Osteoblast (primary cell): Measurements from ENCODE around the gene MBD4. TPM values are rescaled to one million over a fixed set of nuclear protein-coding genes. Genes with fewer than 3 reads are reported as not detected.
"Not testable (repeated sequence)": the region's sequence is repeated elsewhere in the genome, so short reads cannot be mapped to it uniquely, and the experiment has no call there.

Experiments used
- DNase-seq: peaks from one replicate; pipeline ENCODE4 v3.0.0; 2011; ENCODE audit warnings: low spot score, mixed read lengths; ENCODE audit not compliant: insufficient read length; ENCODE audit errors: missing footprints
- H2AFZ ChIP-seq: 2 replicates; pipeline ENCODE4 v1.6.0; 2011; ENCODE audit warnings: mild to moderate bottlenecking, low read length
- H3K27ac ChIP-seq: 2 replicates; pipeline ENCODE4 v1.5.1; 2011; ENCODE audit warnings: mild to moderate bottlenecking, low read depth, low read length, moderate library complexity
- H3K27me3 ChIP-seq: 2 replicates; pipeline ENCODE4 v1.6.0; 2012; ENCODE audit warnings: mild to moderate bottlenecking, control low read depth, inconsistent platforms, low read length, moderate library complexity; ENCODE audit not compliant: insufficient read depth
- H3K36me3 ChIP-seq: 2 replicates; pipeline ENCODE4 v1.5.1; 2011; ENCODE audit warnings: mild to moderate bottlenecking, low read length, control low read depth, moderate library complexity; ENCODE audit not compliant: insufficient read depth
- H3K4me1 ChIP-seq: 2 replicates; pipeline ENCODE4 v1.5.1; 2011; ENCODE audit warnings: mild to moderate bottlenecking, low read length, control low read depth, moderate library complexity; ENCODE audit not compliant: insufficient read depth
- H3K4me2 ChIP-seq: 2 replicates; pipeline ENCODE4 v1.6.0; 2011; ENCODE audit warnings: mild to moderate bottlenecking, low read length; ENCODE audit not compliant: insufficient read depth
- H3K4me3 ChIP-seq: fragments of 200-600 bp; sonication (generic); 3 replicates; pipeline ENCODE4 v1.5.1; 2012; ENCODE audit warnings: mild to moderate bottlenecking, low read length, inconsistent platforms; ENCODE audit not compliant: insufficient read depth
- H3K79me2 ChIP-seq: 2 replicates; pipeline ENCODE4 v1.6.0; 2012; ENCODE audit warnings: mild to moderate bottlenecking, low read length, control low read depth, inconsistent platforms; ENCODE audit not compliant: insufficient read depth
- H3K9me3 ChIP-seq: 2 replicates; pipeline ENCODE4 v1.5.1; 2011; ENCODE audit warnings: low read depth, low read length, control low read depth
- H4K20me1 ChIP-seq: 2 replicates; pipeline ENCODE4 v1.6.0; 2012; ENCODE audit warnings: mild to moderate bottlenecking, low read length, control low read depth; ENCODE audit not compliant: insufficient read depth
- small RNA-seq: library from RNA; depleted of rRNA; stranded (forward); fragments of <200 nt; gene quantifications from one replicate; pipeline ENCODE3, GENCODE V24; 2012
- total RNA-seq: library from RNA; depleted of rRNA; stranded (reverse); fragments of >200 nt; gene quantifications from 2 replicates; pipeline ENCODE4 v1.2.3, GENCODE V29; 2012
- TF ChIP-seq, protein P1 (sequence below): IDR thresholded peaks from 2 replicates; pipeline ENCODE4 v1.5.1; 2011; ENCODE audit warnings: mild to moderate bottlenecking, low read depth, low read length, moderate library complexity; ENCODE audit errors: extremely low read depth

Gene MBD4
- total RNA-seq, 1 donor = 41.3 TPM

DNA sequence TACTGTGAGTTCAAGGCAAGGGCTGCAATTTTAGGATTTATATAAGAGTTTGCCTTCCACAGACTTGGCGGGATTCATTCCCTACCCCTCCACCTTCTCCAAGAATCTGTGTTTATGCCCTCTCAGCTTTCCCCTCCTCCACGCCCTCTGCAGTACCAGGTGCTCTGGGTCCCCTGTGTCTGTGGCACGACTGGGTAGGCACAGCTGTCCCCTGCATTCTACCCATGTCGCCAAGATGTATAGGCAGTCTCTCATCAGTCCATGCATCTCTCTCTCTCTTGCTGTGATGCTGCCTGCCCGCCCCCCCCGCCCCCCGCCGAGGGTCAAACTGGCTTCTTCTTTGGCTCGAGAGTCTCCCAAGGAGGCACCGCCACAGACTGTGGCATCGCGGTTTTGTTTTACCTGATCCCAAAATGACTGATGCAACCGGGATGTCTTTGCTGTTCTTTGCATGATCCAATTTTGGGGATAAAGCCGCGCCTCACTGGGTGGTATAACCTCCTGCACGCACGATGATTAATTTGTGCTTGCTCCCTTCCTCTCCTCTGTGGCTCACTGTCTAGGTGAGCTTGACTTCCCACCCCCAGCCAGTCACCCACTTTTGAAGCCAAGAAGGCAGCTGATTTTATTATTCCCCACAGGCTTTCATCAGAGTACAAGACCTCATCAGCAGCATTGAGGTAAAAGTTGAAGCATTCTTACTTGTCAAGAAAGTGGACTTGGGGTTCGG is 55.0 kb downstream of the MBD4 start:
- Histone ChIP-seq H3K9me3 (no peaks in the 10 kb centered on the region), H3K27ac (no peak overlapping the region), H2AFZ (no peak overlapping the region), H3K4me3 (no peak overlapping the region), H3K79me2 (no peaks in the 10 kb centered on the region), H4K20me1 (no peaks in the 10 kb centered on the region), H3K27me3 (peaks cover 7% of the 10 kb centered on the region), H3K4me2 (no peak overlapping the region), H3K4me1 (peaks cover 16% of the 10 kb centered on the region), H3K36me3 (peaks cover 21% of the 10 kb centered on the region)
- DNase-seq = no peak
- TF ChIP-seq, protein P1, sequence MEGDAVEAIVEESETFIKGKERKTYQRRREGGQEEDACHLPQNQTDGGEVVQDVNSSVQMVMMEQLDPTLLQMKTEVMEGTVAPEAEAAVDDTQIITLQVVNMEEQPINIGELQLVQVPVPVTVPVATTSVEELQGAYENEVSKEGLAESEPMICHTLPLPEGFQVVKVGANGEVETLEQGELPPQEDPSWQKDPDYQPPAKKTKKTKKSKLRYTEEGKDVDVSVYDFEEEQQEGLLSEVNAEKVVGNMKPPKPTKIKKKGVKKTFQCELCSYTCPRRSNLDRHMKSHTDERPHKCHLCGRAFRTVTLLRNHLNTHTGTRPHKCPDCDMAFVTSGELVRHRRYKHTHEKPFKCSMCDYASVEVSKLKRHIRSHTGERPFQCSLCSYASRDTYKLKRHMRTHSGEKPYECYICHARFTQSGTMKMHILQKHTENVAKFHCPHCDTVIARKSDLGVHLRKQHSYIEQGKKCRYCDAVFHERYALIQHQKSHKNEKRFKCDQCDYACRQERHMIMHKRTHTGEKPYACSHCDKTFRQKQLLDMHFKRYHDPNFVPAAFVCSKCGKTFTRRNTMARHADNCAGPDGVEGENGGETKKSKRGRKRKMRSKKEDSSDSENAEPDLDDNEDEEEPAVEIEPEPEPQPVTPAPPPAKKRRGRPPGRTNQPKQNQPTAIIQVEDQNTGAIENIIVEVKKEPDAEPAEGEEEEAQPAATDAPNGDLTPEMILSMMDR = no peak

DNA sequence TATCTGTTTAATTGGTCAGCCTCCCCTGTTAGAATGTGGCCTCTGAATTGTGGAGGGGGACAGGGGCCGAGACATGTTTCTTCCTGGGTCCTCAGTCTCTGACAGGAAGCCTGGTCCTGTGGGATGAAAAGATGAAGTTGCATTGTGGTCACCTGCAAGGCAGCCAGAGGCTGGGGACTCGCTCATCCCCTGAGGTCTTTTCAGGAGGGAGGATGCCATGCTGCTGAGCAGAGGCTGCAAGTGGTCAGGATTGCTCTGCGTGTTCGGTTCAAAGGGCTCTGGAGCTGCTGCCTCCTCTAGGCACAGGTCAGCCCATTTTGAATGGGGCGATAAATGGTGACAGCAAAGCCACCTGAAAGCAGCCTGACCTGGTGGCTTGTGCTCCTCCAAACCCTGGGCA is 55.6 kb downstream of the MBD4 start:
- H3K27ac ChIP-seq, DNase-seq, H3K4me2 ChIP-seq, H2AFZ ChIP-seq, H3K79me2 ChIP-seq, H4K20me1 ChIP-seq, H3K4me1 ChIP-seq, H3K4me3 ChIP-seq, H3K27me3 ChIP-seq, H3K9me3 ChIP-seq: not testable (repeated sequence)
- H3K36me3 ChIP-seq = peaks cover 14% of the 10 kb centered on the region

DNA sequence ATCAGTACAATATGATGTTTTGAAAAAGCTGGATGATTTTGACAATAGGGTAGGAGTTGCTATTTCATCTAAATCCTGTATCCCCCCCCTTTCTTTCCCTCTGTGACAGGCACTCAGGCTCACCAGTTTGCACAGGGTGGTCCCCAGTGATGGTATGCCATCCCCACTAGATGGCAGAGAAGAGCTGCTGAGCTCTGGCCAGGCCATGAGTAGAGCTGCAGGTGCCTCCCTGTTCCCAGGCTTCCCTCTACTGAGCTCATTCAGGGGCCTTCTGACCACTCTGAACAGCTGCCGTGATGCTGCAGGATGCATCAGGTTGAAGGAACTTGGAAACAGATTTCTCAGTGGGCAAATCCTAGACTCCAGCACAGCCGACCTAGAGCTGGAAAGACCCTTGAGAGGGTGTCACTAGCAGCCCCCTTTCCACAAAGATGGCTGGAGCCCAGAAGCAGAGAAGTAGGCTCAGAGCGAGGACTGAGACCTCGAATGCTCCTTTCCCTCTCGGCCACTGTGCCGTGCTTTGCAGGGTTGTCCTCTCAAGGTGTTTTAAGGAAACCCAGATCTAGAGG is 56.4 kb downstream of the MBD4 start:
- H3K79me2 ChIP-seq = no peaks in the 10 kb centered on the region
- peaks cover 7% of the 10 kb centered on the region for H3K27me3 ChIP-seq
- H3K4me1 ChIP-seq = peaks cover 4% of the 10 kb centered on the region
- no peaks in the 10 kb centered on the region for H4K20me1 ChIP-seq
- DNase-seq = peak; percentile 95
- H3K36me3 ChIP-seq = peaks cover 13% of the 10 kb centered on the region
- H3K27ac ChIP-seq = no peak overlapping the region
- TF ChIP-seq, protein P1 = peak; percentile 92
- no peak overlapping the region for H3K4me3 ChIP-seq
- H2AFZ ChIP-seq = no peak overlapping the region
- H3K4me2 ChIP-seq = no peak overlapping the region
- H3K9me3 ChIP-seq = no peaks in the 10 kb centered on the region

DNA sequence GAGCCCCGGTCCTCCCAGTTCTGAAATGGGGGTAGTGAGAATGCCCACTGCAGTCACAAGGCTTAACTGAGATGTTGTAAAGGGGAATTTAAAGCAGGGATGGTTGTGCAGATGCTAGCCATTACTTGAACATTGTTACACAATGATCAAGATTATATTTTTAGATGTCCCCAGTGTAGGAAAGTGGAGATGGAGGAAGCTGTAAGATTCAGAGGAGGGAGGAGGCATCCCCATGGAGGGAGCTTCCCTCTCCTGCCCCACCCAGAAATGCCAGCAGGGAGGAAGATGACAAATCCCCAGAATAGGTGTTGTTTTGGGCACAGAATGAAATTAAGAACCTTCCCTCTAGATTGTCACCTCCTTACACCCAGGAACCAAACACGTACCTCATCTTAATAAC is 57.4 kb downstream of the MBD4 start:
- H3K36me3 ChIP-seq = peaks cover 4% of the 10 kb centered on the region
- H3K27ac ChIP-seq = no peak overlapping the region
- H3K4me1 ChIP-seq = no peaks in the 10 kb centered on the region
- no peaks in the 10 kb centered on the region for H3K9me3 ChIP-seq
- no peak overlapping the region for H3K4me3 ChIP-seq
- no peak for DNase-seq
- TF ChIP-seq, protein P1 = no peak
- H3K4me2 ChIP-seq = no peak overlapping the region
- peaks cover 7% of the 10 kb centered on the region for H3K27me3 ChIP-seq
- H3K79me2 ChIP-seq = no peaks in the 10 kb centered on the region
- no peaks in the 10 kb centered on the region for H4K20me1 ChIP-seq
- no peak overlapping the region for H2AFZ ChIP-seq

Small RNA genes lying within 50 kb of the gene (small RNA-seq; reads per million reads assigned to genes)
- 0.22 reads per million for gene SNORA7B

Other genes with a start within 250 kb of the MBD4 start
- gene COPG1, start 190.3 kb downstream of the MBD4 start, total RNA-seq = 297 and 305 TPM in 2 replicates
- 10.5 and 11.8 TPM in 2 replicates for gene HMCES, start 161.1 kb downstream of the MBD4 start, total RNA-seq
- under 0.01 TPM in 2 replicates for gene EFCAB12, start 11.3 kb downstream of the MBD4 start, total RNA-seq
- 30.4 and 30.6 TPM in 2 replicates for gene IFT122, start 276 bp upstream of the MBD4 start, total RNA-seq
- not detected in 2 replicates for gene RHO, start 88.7 kb upstream of the MBD4 start, total RNA-seq
- not detected in 2 replicates for gene H1-8, start 103.2 kb upstream of the MBD4 start, total RNA-seq
- gene PLXND1, start 166.7 kb upstream of the MBD4 start, total RNA-seq = 126 and 134 TPM in 2 replicates